ENCODE data around the gene KIAA1586.
"Not testable (repeated sequence)": the region's sequence is repeated elsewhere in the genome, so short reads cannot be mapped to it uniquely, and the experiment has no call there.

KIAA1586 gene

GRCh38 chr6:57047257-57047585 lies 728 bp downstream of the KIAA1586 start:
- not testable (repeated sequence) for DNase-seq

DNA sequence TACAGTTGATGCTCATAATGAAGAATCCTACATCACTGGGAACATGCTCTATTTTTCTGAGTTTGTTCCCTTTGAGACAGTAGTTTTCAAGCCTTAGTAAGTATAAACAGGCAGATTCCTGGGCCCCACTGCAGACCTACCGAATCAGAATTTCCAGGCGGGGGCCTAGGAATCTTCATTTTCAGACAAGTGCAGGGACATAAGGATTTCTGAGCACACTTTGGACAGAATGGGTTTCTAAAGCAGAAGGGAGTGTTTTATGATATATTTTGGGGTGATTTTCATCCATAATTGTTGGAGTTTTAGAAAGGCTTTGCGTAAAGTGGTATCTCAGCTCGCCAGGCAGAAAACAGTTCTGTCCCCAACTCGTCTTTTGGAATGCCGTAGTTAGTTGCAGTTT lies 1.4 kb downstream of the KIAA1586 start:
- not testable (repeated sequence) for DNase-seq

DNA sequence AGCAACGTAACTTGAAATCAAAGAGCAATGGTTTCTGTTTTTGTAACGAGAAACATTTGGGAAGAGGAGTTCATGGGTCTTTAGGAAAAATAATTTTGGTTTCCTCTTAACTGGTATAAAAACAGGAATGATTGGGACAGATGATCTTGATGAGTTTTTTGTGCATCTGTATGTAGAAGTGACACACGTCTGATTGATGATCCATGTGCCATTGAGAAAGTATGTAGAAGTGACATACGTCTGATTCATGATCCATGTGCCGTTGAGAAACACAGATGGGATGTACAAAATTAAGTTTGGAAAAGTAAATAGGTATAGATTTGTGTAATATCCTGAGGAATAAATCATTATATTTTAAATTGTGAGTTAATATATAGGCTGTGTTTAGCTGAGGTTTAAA lies 2.1 kb downstream of the KIAA1586 start:
- no peak for DNase-seq

- no peak for DNase-seq
Observed at GRCh38 chr6:57063847-57064246, 17.4 kb downstream of the KIAA1586 start.

DNA sequence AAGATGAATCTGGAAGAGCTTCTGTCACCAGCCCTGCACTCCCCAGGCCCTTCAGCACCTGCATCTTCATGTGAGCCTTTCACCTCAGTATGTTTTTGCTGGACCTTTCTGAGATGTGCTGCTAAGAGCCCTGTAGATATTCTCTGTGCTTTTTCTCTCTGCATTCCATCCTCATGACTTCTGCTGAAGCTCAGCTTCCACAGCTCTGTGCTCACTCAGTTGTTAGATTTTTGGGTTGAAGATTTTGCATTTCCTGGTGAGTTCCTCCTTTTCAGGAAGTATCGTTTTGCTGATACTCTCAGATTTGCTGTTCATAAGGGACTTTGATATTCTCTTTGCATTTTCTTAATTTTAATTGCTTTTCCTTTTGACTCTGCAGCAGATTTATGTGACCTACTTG lies 18.3 kb downstream of the KIAA1586 start:
- no peak for DNase-seq

- DNase-seq = no peak
Observed at GRCh38 chr6:57068061-57068460, 21.6 kb downstream of the KIAA1586 start.

- no peak for DNase-seq
Observed at GRCh38 chr6:57069228-57069627, 22.7 kb downstream of the KIAA1586 start.

- DNase-seq = no peak
Observed at GRCh38 chr6:57069920-57070331, 23.4 kb downstream of the KIAA1586 start.

- DNase-seq = no peak
Observed at GRCh38 chr6:57072108-57072507, 25.6 kb downstream of the KIAA1586 start.

GRCh38 chr6:57074383-57074782 lies 27.9 kb downstream of the KIAA1586 start:
- DNase-seq = no peak

- no peak for DNase-seq
Observed at GRCh38 chr6:57075092-57075491, 28.6 kb downstream of the KIAA1586 start.

GRCh38 chr6:57078531-57079207 lies 32.2 kb downstream of the KIAA1586 start:
- DNase-seq = no peak

DNA sequence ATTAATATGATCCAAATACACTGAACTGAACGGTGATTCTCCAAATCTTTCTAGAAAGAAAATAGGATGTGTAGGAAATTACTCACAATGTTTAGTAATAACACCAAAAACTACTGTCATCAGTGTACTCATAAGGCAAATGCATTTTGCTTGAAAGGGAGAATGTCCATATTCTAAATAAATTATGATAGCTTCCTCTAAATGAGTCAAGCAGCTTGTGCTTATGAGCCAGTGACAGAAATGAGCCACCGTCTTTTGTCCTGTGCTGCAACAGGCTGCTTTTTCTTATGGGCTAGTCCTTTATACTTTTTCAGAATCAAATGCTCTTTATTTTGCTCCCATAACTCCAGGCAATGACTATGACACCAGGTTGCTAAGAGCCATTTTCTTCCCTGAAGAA lies 39.0 kb downstream of the KIAA1586 start:
- DNase-seq = no peak

- DNase-seq = no peak
Observed at GRCh38 chr6:57086843-57087242, 40.4 kb downstream of the KIAA1586 start.

GRCh38 chr6:57087916-57088315 lies 41.4 kb downstream of the KIAA1586 start:
- DNase-seq = no peak

GRCh38 chr6:57089265-57089664 lies 42.8 kb downstream of the KIAA1586 start:
- no peak for DNase-seq

DNA sequence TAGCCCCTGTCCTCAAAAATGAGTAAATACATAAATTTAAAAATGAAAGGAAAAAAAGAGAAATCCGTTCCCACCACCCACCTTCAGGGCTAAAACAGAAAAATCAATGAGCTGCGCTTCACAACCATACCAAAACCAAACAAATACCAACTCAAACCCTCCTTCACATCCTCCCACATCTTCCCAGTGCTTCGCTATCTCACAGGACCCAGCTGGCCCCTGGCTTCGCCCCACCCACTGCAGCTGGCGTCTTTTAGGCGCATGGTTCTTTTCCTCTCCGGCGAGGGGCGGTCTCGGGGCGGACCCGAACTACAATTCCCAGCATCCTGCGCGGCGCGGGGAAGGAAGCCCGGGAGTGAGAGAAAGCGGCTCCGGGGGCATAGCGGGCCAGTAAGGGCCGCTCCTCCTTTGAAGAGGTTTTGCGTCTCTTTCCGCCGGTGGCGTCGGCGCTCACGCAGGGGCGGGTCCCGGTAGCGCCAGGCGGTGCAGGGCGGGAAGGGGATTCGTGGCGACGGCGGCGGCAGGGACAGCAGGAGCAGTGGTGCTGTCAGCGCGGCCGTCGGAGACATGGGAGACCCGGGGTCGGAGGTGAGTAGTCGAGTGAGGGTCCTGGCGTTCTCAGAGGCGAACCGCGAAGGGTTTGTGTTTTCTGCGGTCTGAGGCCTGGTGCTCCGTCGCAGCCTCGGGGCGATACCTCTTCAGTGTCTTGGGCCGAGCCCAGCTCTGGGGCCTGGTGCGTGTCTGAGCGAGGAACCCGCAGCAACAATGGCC lies 43.4 kb downstream of the KIAA1586 start, which contains the start of gene ZNF451:
Gene ZNF451, plus strand, starts transcription at position 502 of the 771 bp plus-strand sequence. Its CDS starts 66 bp downstream, at position 568.
- peak; percentile 96 for DNase-seq

DNA sequence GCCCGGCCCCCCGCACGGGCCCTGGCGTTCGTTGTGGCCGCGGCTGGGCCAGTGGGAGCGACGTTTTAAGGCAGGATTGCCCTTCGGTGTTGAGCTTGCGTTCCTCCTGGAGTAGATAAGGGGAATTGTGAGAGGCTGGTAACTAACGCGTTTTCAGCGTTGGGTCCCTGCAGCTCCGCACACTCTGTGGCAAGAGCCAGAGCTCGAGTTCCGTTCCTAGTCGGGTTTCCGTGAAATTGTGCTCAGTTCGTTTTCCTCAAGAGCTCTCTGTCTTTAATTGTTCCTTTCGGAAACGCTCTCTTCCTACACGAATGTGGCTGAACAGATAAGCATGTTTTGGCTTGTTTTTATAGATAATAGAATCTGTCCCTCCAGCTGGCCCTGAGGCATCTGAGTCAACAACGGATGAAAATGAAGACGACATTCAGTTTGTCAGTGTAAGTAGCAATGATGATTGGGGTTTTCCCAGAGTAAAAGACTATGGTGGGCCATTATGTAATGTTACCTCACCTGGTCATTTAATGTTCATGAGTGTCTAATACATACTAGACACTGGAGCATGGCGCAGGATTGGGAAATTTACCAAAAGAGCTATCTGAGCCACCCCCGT lies 44.1 kb downstream of the KIAA1586 start:
- not testable (repeated sequence) for DNase-seq

GRCh38 chr6:57091375-57091774 lies 44.9 kb downstream of the KIAA1586 start:
- DNase-seq = not testable (repeated sequence)

- no peak for DNase-seq
Observed at GRCh38 chr6:57094689-57095088, 48.2 kb downstream of the KIAA1586 start.

DNA sequence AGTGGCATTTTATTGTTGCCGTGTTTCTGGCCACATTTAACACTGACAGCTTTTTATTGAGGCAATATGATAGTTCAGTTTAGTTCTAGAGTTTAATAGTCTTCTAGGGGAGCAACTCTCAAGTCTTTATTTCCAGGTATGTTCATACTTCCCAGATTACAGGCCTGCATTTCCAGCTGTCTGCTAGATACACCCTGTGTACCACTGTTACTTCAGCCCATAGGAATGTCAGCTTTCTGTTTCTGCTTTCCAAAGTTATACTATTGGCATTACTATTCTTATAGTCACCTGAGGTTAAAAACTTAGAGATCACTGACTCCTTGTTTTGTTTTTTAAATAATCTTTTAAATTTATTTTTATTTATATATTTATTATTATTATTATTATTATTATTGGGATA lies 51.1 kb downstream of the KIAA1586 start:
- no peak for DNase-seq

- no peak for DNase-seq
Observed at GRCh38 chr6:57102976-57103375, 56.5 kb downstream of the KIAA1586 start.

GRCh38 chr6:57104336-57104735 lies 57.8 kb downstream of the KIAA1586 start:
- DNase-seq = no peak
